CD4-positive, alpha-beta T cell (primary cell): Measurements from ENCODE around the gene TNFRSF25. TPM values are rescaled to one million over a fixed set of nuclear protein-coding genes. Genes with fewer than 3 reads are reported as not detected.

ENCODE experiments used
- ATAC-seq: fragments of 200-7000 bp; cut with Tn5 transposase; one replicate; pipeline ENCODE4 v1.10.0; 2022; ENCODE audit warnings: mild to moderate bottlenecking; ENCODE audit not compliant: poor library complexity
- CTCF ChIA-PET: fragments of 350-600 bp; sonication (Branson Sonifier 250); formaldehyde crosslinking; loops from one replicate; lab custom pipeline; 2021; ENCODE audit warnings: antibody characterized with exemption, inconsistent platforms; lab: Charles Lee
- POLR2A ChIA-PET: fragments of 350-600 bp; sonication (Branson Sonifier 250); formaldehyde crosslinking; loops from one replicate; lab custom pipeline; 2021; ENCODE audit warnings: antibody characterized with exemption, inconsistent platforms; lab: Charles Lee
- DNase-seq, 14 experiments: peaks; one replicate each; pipeline ENCODE4 v3.0.0-alpha.2; 2013 to 2020; ENCODE audit warnings: mixed read lengths in 2 of 14
- H3K27ac ChIP-seq, 2 donors: one replicate each; pipeline versions ENCODE4 v1.5.1 to v1.7.0; 2013; ENCODE audit warnings: low read length in 2 of 2, low read depth in 1 of 2, mild to moderate bottlenecking in 1 of 2
- H3K27me3 ChIP-seq, 2 experiments: 1 replicate in 1 of 2; 2 replicates in 1 of 2; pipeline versions ENCODE4 v1.6.1 to v1.7.0; 2013; ENCODE audit warnings: low read length in 2 of 2, control low read depth in 1 of 2, mild to moderate bottlenecking in 1 of 2, moderate library complexity in 1 of 2; ENCODE audit not compliant: insufficient read depth in 2 of 2, control insufficient read depth in 1 of 2
- H3K36me3 ChIP-seq: one replicate; pipeline ENCODE4 v1.6.1; 2013; ENCODE audit warnings: low read length, control low read depth; ENCODE audit not compliant: insufficient read depth
- H3K4me1 ChIP-seq: one replicate; pipeline ENCODE4 v1.6.1; 2013; ENCODE audit warnings: low read length, control low read depth; ENCODE audit not compliant: insufficient read depth
- H3K4me3 ChIP-seq: one replicate; pipeline ENCODE4 v1.5.1; 2013; ENCODE audit warnings: mild to moderate bottlenecking, low read length, moderate library complexity
- H3K9me3 ChIP-seq, 2 experiments: 1 replicate in 1 of 2; 2 replicates in 1 of 2; pipeline versions ENCODE4 v1.6.1 to v1.7.0; 2013; ENCODE audit warnings: low read length in 2 of 2, mild to moderate bottlenecking in 2 of 2, control low read depth in 1 of 2, moderate library complexity in 1 of 2; ENCODE audit not compliant: control insufficient read depth in 1 of 2, insufficient read depth in 1 of 2
- H3K27ac Mint-ChIP-seq: one replicate; pipeline ENCODE4 v1.8.0; 2020; ENCODE audit warnings: mixed read lengths
- H3K27me3 Mint-ChIP-seq: one replicate; pipeline ENCODE4 v1.8.0; 2021; ENCODE audit warnings: mixed read lengths
- H3K36me3 Mint-ChIP-seq: one replicate; pipeline ENCODE4 v1.8.0; 2021; ENCODE audit warnings: low read depth, mixed read lengths
- H3K4me1 Mint-ChIP-seq: one replicate; pipeline ENCODE4 v1.8.0; 2021; ENCODE audit warnings: low read depth, mixed read lengths
- H3K4me3 Mint-ChIP-seq: one replicate; pipeline ENCODE4 v1.8.0; 2020; ENCODE audit warnings: mild to moderate bottlenecking, mixed read lengths
- H3K9me3 Mint-ChIP-seq: one replicate; pipeline ENCODE4 v1.8.0; 2020; ENCODE audit warnings: mixed read lengths
- CTCF ChIP-seq: fragments of 200-600 bp; IDR thresholded peaks from one replicate; pipeline ENCODE4 v1.8.0; 2022; ENCODE audit warnings: antibody characterized with exemption, mild to moderate bottlenecking
- intact Hi-C, 2 experiments: fragments of 100-400 bp; cut with DNase I in 1 of 2; cut with micrococcal nuclease in 1 of 2; formaldehyde crosslinking; loops; one replicate each; pipeline versions ENCODE4 v1.15.1 to v1.9.0; 2023 to 2025; cut with DNase I, micrococcal nuclease
- total RNA-seq, 174 experiments: library from RNA in 2 of 174; stranded (reverse) in 2 of 174; gene quantifications; one replicate each; pipeline ENCODE4 v1.2.3 and lab custom pipeline; 2021 to 2026

Gene TNFRSF25
- total RNA-seq, 2 experiments from 2014 or later: 220 to 225 TPM

GRCh38 chr1:6466751-6467150, 778 bp upstream of the TNFRSF25 start:
- ATAC-seq (no peak), DNase-seq (no peak)
- Histone ChIP-seq H3K36me3 (peaks cover 26% of the 10 kb centered on the region), H3K27me3 (no peaks in the 10 kb centered on the region), H3K27ac (peak overlapping the region; percentile 69 to 97), H3K9me3 (no peaks in the 10 kb centered on the region), H3K4me3 (peak overlapping the region; percentile 83), H3K4me1 (peaks cover 48% of the 10 kb centered on the region)
- POLR2A ChIA-PET: interaction anchor here (0.6 to 6.9 kb wide), 5 partner anchors 13 to 267 kb away, joined by 3 to 40 read pairs (median 3); no protein-coding TSS in a partner anchor
- H3K36me3 Mint-ChIP-seq: peaks cover 37% of the 10 kb centered on the region
- H3K9me3 Mint-ChIP-seq: no peaks in the 10 kb centered on the region
- intact Hi-C loops: no loop called here
- H3K4me3 Mint-ChIP-seq: peak overlapping the region; percentile 76
- peak overlapping the region; percentile 96 for H3K27ac Mint-ChIP-seq
- CTCF ChIA-PET: interaction anchor here (0.9 to 4.9 kb wide), 5 partner anchors 10 to 29 kb away, joined by 4 to 34 read pairs (median 7); no protein-coding TSS in a partner anchor
- H3K4me1 Mint-ChIP-seq: peaks cover 41% of the 10 kb centered on the region
- H3K27me3 Mint-ChIP-seq: no peaks in the 10 kb centered on the region
- no peak for TF ChIP-seq CTCF

- peak overlapping the region; percentile 96 for H3K27ac Mint-ChIP-seq
- DNase-seq (peak in 13 of 14 experiments; percentile 37 to 77 (median 50)), ATAC-seq (peak; percentile 51)
- CTCF ChIA-PET: interaction anchor here (0.9 to 4.9 kb wide), 7 partner anchors 11 to 473 kb away, joined by 3 to 34 read pairs (median 10); partner anchors contain the start of genes ESPN and NPHP4
- Histone ChIP-seq H3K27me3 (no peaks in the 10 kb centered on the region), H3K4me3 (peak overlapping the region; percentile 83), H3K4me1 (peaks cover 60% of the 10 kb centered on the region), H3K9me3 (no peaks in the 10 kb centered on the region), H3K36me3 (peaks cover 38% of the 10 kb centered on the region), H3K27ac (peak overlapping the region; percentile 90 to 97)
- H3K27me3 Mint-ChIP-seq: no peaks in the 10 kb centered on the region
- POLR2A ChIA-PET: interaction anchor here (1.0 to 6.9 kb wide), 3 partner anchors 10 to 16 kb away, joined by 4 to 40 read pairs (median 4); no protein-coding TSS in a partner anchor
- no peak for TF ChIP-seq CTCF
- H3K4me1 Mint-ChIP-seq: peaks cover 51% of the 10 kb centered on the region
- peaks cover 46% of the 10 kb centered on the region for H3K36me3 Mint-ChIP-seq
- intact Hi-C loops: loop anchor here in 1 of 2 experiments (1.0 kb wide), 1 partner anchor 10 kb away; no protein-coding TSS in a partner anchor
- no peaks in the 10 kb centered on the region for H3K9me3 Mint-ChIP-seq
- peak overlapping the region; percentile 98 for H3K4me3 Mint-ChIP-seq
These were observed 440 bp downstream of the TNFRSF25 start for GRCh38 chr1:6465461-6466005.

- DNase-seq (peak in 1 of 14 experiments; percentile 23), ATAC-seq (no peak)
- Mint-ChIP-seq H3K4me3 (peak overlapping the region; percentile 98), H3K27ac (peak overlapping the region; percentile 96), H3K9me3 (no peaks in the 10 kb centered on the region), H3K36me3 (peaks cover 52% of the 10 kb centered on the region), H3K27me3 (no peaks in the 10 kb centered on the region), H3K4me1 (peaks cover 57% of the 10 kb centered on the region)
- Histone ChIP-seq H3K27me3 (no peaks in the 10 kb centered on the region), H3K36me3 (peaks cover 38% of the 10 kb centered on the region), H3K4me3 (peak overlapping the region; percentile 83), H3K27ac (peak overlapping the region; percentile 90 to 97), H3K9me3 (no peaks in the 10 kb centered on the region), H3K4me1 (peaks cover 64% of the 10 kb centered on the region)
- CTCF ChIA-PET: interaction anchor here (1.0 to 4.9 kb wide), 4 partner anchors 10 to 473 kb away, joined by 3 to 34 read pairs (median 12); partner anchors contain the start of genes ESPN and NPHP4
- no peak for TF ChIP-seq CTCF
- POLR2A ChIA-PET: interaction anchor here (0.6 to 6.9 kb wide), 3 partner anchors 11 to 1957 kb away, joined by 3 to 40 read pairs (median 4); no protein-coding TSS in a partner anchor
- intact Hi-C loops: loop anchor here in 1 of 2 experiments (1.0 kb wide), 1 partner anchor 10 kb away; no protein-coding TSS in a partner anchor
These were observed 1.1 kb downstream of the TNFRSF25 start for GRCh38 chr1:6464915-6465314.
